A673 (cell line): ENCODE results near the gene DDX51. TPM values are rescaled to one million over a fixed set of nuclear protein-coding genes. Genes with fewer than 3 reads are reported as not detected.

Experiments
- BruUV-seq: library from RNA; stranded (reverse); fragments of 400-500 nt; replicated peaks from 2 replicates; lab custom pipeline; 2021; lab: Mats Ljungman, UMichigan
- CTCF ChIA-PET: fragments of 300-600 bp; sonication (Branson Sonifier 250); formaldehyde crosslinking; loops from one replicate; lab custom pipeline; 2022; ENCODE audit warnings: antibody characterized with exemption; lab: Charles Lee
- POLR2A ChIA-PET: fragments of 300-600 bp; sonication (Branson Sonifier 250); formaldehyde crosslinking; loops from one replicate; lab custom pipeline; 2022; ENCODE audit warnings: antibody characterized with exemption; ENCODE audit not compliant: low non-redundant PET; lab: Charles Lee
- DNase-seq: peaks from one replicate; pipeline ENCODE4 v3.0.0-alpha.2; 2015; ENCODE audit warnings: low spot score
- H3K27ac ChIP-seq: fragments of 200-600 bp; sonication (generic); 2 replicates; pipeline ENCODE4 v1.5.1; 2016; ENCODE audit warnings: mixed run types, low read depth, mild to moderate bottlenecking, mixed read lengths, antibody characterized with exemption, low read length; ENCODE audit not compliant: poor library complexity, severe bottlenecking
- H3K27me3 ChIP-seq: fragments of 200-600 bp; sonication (generic); replicated peaks from 2 replicates; pipeline ENCODE4 v1.6.1; 2017; ENCODE audit warnings: mixed run types, low read depth, mild to moderate bottlenecking, mixed read lengths, antibody characterized with exemption, low read length; ENCODE audit not compliant: insufficient read depth, poor library complexity
- H3K36me3 ChIP-seq: fragments of 200-600 bp; sonication (generic); 2 replicates; pipeline ENCODE4 v1.6.1; 2016; ENCODE audit warnings: mixed run types, mild to moderate bottlenecking, mixed read lengths, antibody characterized with exemption, low read length; ENCODE audit not compliant: insufficient read depth, poor library complexity, severe bottlenecking
- H3K4me1 ChIP-seq: fragments of 200-600 bp; sonication (generic); 2 replicates; pipeline ENCODE4 v1.6.1; 2017; ENCODE audit warnings: mixed run types, mild to moderate bottlenecking, mixed read lengths, antibody characterized with exemption, low read length; ENCODE audit not compliant: insufficient read depth, poor library complexity, severe bottlenecking
- H3K4me3 ChIP-seq: fragments of 200-600 bp; sonication (generic); 2 replicates; pipeline ENCODE4 v1.5.1; 2016; ENCODE audit warnings: low read depth, mixed run types, mild to moderate bottlenecking, mixed read lengths, low read length; ENCODE audit not compliant: poor library complexity, severe bottlenecking
- H3K9me3 ChIP-seq: fragments of 200-600 bp; sonication (generic); 2 replicates; pipeline ENCODE4 v1.6.1; 2016; ENCODE audit warnings: mixed run types, low read depth, mild to moderate bottlenecking, mixed read lengths, antibody characterized with exemption, low read length; ENCODE audit not compliant: poor library complexity, severe bottlenecking
- EZH2 ChIP-seq: fragments of 200-600 bp; sonication (generic); IDR thresholded peaks from 2 replicates; pipeline ENCODE4 v1.6.1; 2017; ENCODE audit warnings: borderline replicate concordance, low read depth, mild to moderate bottlenecking, mixed read lengths, antibody characterized with exemption, low read length; ENCODE audit not compliant: poor library complexity, severe bottlenecking
- intact Hi-C: fragments of 100-400 bp; cut with micrococcal nuclease; formaldehyde crosslinking; loops from one replicate; pipeline ENCODE4 v1.10.0; 2022; ENCODE audit not compliant: unreplicated experiment
- total RNA-seq: library from RNA; stranded (reverse); gene quantifications from 2 replicates; pipeline ENCODE4 v1.2.3, GENCODE V29; 2021
- TF ChIP-seq, protein P1 (sequence below): fragments of 300-800, 200-600 bp; sonication (generic); conservative IDR thresholded peaks from 2 replicates; pipeline ENCODE4 v1.5.1; 2017; ENCODE audit warnings: low read depth, mild to moderate bottlenecking, antibody characterized with exemption, low read length, moderate library complexity, mixed read lengths

Gene DDX51
- total RNA-seq, 1 experiment from 2014 or later = 38.9 TPM

DNA sequence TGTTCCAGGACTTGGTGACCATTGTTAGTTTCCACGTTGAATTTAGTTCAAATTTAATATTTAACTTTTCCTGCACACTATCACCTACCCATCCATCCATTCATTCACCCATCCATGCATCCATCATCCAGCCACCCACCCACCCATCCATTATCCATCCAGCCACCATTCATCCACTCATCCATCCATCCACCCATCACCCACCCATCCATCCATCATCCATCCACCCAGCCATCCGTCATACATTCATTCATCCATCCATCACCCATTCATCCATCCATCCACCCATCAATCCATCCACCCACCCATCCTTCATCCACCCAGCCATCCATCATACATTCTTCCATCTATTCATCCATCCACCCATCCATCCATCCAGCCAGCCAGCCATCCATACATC, 22.0 kb upstream of the DDX51 start:
- intact Hi-C loops = no loop called here
- POLR2A ChIA-PET = no interaction called here
- DNase-seq = no peak
- Histone ChIP-seq H3K36me3 (no peaks in the 10 kb centered on the region), H3K27ac (no peak overlapping the region), H3K4me1 (peaks cover 21% of the 10 kb centered on the region), H3K4me3 (no peak overlapping the region), H3K27me3 (no peaks in the 10 kb centered on the region), H3K9me3 (no peaks in the 10 kb centered on the region)
- CTCF ChIA-PET = no interaction called here
- TF ChIP-seq EZH2 = no peak
- TF ChIP-seq, protein P1, sequence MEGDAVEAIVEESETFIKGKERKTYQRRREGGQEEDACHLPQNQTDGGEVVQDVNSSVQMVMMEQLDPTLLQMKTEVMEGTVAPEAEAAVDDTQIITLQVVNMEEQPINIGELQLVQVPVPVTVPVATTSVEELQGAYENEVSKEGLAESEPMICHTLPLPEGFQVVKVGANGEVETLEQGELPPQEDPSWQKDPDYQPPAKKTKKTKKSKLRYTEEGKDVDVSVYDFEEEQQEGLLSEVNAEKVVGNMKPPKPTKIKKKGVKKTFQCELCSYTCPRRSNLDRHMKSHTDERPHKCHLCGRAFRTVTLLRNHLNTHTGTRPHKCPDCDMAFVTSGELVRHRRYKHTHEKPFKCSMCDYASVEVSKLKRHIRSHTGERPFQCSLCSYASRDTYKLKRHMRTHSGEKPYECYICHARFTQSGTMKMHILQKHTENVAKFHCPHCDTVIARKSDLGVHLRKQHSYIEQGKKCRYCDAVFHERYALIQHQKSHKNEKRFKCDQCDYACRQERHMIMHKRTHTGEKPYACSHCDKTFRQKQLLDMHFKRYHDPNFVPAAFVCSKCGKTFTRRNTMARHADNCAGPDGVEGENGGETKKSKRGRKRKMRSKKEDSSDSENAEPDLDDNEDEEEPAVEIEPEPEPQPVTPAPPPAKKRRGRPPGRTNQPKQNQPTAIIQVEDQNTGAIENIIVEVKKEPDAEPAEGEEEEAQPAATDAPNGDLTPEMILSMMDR = no peak
- no TSS peak for BruUV-seq

- Histone ChIP-seq H3K27ac (no peak overlapping the region), H3K9me3 (no peaks in the 10 kb centered on the region), H3K4me3 (no peak overlapping the region), H3K27me3 (no peaks in the 10 kb centered on the region), H3K36me3 (no peaks in the 10 kb centered on the region), H3K4me1 (peaks cover 20% of the 10 kb centered on the region)
- TF ChIP-seq EZH2 = no peak
- TF ChIP-seq, protein P1 = no peak
- BruUV-seq = no TSS peak
- CTCF ChIA-PET = no interaction called here
- intact Hi-C loops = no loop called here
- POLR2A ChIA-PET = no interaction called here
- DNase-seq = no peak
Observed at GRCh38 chr12:132165584-132165983, 21.5 kb upstream of the DDX51 start.

DNA sequence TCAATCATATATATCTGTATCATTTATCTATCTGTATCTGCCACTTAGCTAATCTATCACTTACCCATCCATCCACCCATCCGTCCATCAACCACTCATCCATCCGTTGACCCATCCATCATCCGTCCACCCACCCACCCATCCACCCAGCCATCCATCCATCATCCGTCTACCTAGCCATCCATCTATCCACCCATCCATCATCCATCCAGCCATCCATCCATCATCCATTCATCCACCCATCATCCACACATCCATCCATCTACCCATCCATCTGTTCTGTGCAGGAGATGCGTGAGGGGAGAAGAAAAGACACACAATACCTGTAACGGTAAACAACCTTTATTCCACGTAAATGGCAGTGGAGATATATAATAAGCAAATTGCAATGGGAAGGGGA, 20.3 kb upstream of the DDX51 start:
- CTCF ChIA-PET = no interaction called here
- Histone ChIP-seq H3K27ac (no peak overlapping the region), H3K27me3 (no peaks in the 10 kb centered on the region), H3K9me3 (no peaks in the 10 kb centered on the region), H3K4me3 (no peak overlapping the region), H3K4me1 (peaks cover 8% of the 10 kb centered on the region), H3K36me3 (no peaks in the 10 kb centered on the region)
- no TSS peak for BruUV-seq
- intact Hi-C loops = no loop called here
- DNase-seq = no peak
- POLR2A ChIA-PET = no interaction called here
- TF ChIP-seq, protein P1 = no peak
- TF ChIP-seq EZH2 = no peak
